ENCODE measurements around the gene KLHL6. TPM values are rescaled to one million over a fixed set of nuclear protein-coding genes. Genes with fewer than 3 reads are reported as not detected.

KLHL6 gene
- total and polyA plus RNA-seq, 2 of the 13 experiments (the other 11 are each of a cell fraction or from before 2014, with no cell fraction given), result not detected

GRCh38 chr3:183464480-183464879 is 91.0 kb downstream of the KLHL6 start (continued):
- TF ChIP-seq, protein P1, sequence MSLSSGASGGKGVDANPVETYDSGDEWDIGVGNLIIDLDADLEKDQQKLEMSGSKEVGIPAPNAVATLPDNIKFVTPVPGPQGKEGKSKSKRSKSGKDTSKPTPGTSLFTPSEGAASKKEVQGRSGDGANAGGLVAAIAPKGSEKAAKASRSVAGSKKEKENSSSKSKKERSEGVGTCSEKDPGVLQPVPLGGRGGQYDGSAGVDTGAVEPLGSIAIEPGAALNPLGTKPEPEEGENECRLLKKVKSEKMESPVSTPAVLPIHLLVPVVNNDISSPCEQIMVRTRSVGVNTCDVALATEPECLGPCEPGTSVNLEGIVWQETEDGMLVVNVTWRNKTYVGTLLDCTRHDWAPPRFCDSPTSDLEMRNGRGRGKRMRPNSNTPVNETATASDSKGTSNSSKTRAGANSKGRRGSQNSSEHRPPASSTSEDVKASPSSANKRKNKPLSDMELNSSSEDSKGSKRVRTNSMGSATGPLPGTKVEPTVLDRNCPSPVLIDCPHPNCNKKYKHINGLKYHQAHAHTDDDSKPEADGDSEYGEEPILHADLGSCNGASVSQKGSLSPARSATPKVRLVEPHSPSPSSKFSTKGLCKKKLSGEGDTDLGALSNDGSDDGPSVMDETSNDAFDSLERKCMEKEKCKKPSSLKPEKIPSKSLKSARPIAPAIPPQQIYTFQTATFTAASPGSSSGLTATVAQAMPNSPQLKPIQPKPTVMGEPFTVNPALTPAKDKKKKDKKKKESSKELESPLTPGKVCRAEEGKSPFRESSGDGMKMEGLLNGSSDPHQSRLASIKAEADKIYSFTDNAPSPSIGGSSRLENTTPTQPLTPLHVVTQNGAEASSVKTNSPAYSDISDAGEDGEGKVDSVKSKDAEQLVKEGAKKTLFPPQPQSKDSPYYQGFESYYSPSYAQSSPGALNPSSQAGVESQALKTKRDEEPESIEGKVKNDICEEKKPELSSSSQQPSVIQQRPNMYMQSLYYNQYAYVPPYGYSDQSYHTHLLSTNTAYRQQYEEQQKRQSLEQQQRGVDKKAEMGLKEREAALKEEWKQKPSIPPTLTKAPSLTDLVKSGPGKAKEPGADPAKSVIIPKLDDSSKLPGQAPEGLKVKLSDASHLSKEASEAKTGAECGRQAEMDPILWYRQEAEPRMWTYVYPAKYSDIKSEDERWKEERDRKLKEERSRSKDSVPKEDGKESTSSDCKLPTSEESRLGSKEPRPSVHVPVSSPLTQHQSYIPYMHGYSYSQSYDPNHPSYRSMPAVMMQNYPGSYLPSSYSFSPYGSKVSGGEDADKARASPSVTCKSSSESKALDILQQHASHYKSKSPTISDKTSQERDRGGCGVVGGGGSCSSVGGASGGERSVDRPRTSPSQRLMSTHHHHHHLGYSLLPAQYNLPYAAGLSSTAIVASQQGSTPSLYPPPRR (CRISPR knock-in tag; IDR thresholded peaks at IDR 0.05; ENCODE audit: borderline replicate concordance), result peak; percentile 92
- TF ChIP-seq, protein P2, sequence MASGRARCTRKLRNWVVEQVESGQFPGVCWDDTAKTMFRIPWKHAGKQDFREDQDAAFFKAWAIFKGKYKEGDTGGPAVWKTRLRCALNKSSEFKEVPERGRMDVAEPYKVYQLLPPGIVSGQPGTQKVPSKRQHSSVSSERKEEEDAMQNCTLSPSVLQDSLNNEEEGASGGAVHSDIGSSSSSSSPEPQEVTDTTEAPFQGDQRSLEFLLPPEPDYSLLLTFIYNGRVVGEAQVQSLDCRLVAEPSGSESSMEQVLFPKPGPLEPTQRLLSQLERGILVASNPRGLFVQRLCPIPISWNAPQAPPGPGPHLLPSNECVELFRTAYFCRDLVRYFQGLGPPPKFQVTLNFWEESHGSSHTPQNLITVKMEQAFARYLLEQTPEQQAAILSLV (CRISPR knock-in tag; IDR thresholded peaks at IDR 0.05; ENCODE audit: borderline replicate concordance), result no peak
- TF ChIP-seq MXI1 (IDR thresholded peaks at IDR 0.05; ENCODE audit: borderline replicate concordance, low read depth, low read length), result no peak
- TF ChIP-seq ZNF331 (CRISPR knock-in tag; IDR thresholded peaks at IDR 0.05), result peak; percentile 82; the same call in 1 of the 2 replicates
- TF ChIP-seq, protein P3, sequence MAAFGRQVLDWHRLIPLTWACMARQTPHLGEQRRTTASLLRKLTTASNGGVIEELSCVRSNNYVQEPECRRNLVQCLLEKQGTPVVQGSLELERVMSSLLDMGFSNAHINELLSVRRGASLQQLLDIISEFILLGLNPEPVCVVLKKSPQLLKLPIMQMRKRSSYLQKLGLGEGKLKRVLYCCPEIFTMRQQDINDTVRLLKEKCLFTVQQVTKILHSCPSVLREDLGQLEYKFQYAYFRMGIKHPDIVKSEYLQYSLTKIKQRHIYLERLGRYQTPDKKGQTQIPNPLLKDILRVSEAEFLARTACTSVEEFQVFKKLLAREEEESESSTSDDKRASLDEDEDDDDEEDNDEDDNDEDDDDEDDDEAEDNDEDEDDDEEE (CRISPR knock-in tag; IDR thresholded peaks at IDR 0.05), result no peak
- TF ChIP-seq KLF12 (CRISPR knock-in tag; IDR thresholded peaks at IDR 0.05; ENCODE audit: borderline replicate concordance), result peak; percentile 53; the same call in 1 of the 2 replicates
- no peak for TF ChIP-seq ZFP37 (CRISPR knock-in tag; IDR thresholded peaks at IDR 0.05; ENCODE audit: borderline replicate concordance)
- no peak for TF ChIP-seq ZNF557 (CRISPR knock-in tag; IDR thresholded peaks at IDR 0.05)
- TF ChIP-seq ZNF446 (CRISPR knock-in tag; IDR thresholded peaks at IDR 0.05), result no peak
- peak; percentile 56; the same call in 1 of the 2 replicates for TF ChIP-seq ZNF430 (CRISPR knock-in tag; IDR thresholded peaks at IDR 0.05)
- no peak for TF ChIP-seq ATRX (CRISPR knock-in tag; IDR thresholded peaks at IDR 0.05; ENCODE audit: borderline replicate concordance)
- peak; percentile 77 for TF ChIP-seq PPARG (CRISPR knock-in tag; conservative IDR thresholded peaks at IDR 0.05)
- no peak for TF ChIP-seq CSRNP1 (CRISPR knock-in tag; IDR thresholded peaks at IDR 0.05)
- TF ChIP-seq ZNF672 (CRISPR knock-in tag; IDR thresholded peaks at IDR 0.05), result no peak
- TF ChIP-seq PCBP1 (IDR thresholded peaks at IDR 0.05; ENCODE audit: borderline replicate concordance, low read depth, low read length), result no peak
- no peak for TF ChIP-seq ZNF20 (CRISPR knock-in tag; IDR thresholded peaks at IDR 0.05)
- peak in 1 of 2 experiments; percentile 76; a peak in 1 of 4 replicates for TF ChIP-seq ATF4 (CRISPR knock-in tag; IDR thresholded peaks at IDR 0.05)

Measured in HepG2 (cell line).